ENCODE measurements around the gene HSPA1L. TPM values are rescaled to one million over a fixed set of nuclear protein-coding genes. Genes with fewer than 3 reads are reported as not detected.
"Not testable (repeated sequence)": the region's sequence is repeated elsewhere in the genome, so short reads cannot be mapped to it uniquely, and the experiment has no call there.

Gene HSPA1L
- total RNA-seq, 1 experiment from 2014 or later = 1.1 TPM

- BruUV-seq (replicated peaks) = TSS peak; percentile 69
Observed at GRCh38 chr6:31821301-31822035, 6.4 kb upstream of the HSPA1L start.

GRCh38 chr6:31820399-31820798, 5.3 kb upstream of the HSPA1L start:
- intact Hi-C loops (cut with micrococcal nuclease; ENCODE audit: unreplicated experiment); H3K4me3 ChIP-seq (ENCODE audit: low read depth, low read length, poor library complexity, severe bottlenecking); H3K27ac ChIP-seq (ENCODE audit: low read depth, low read length, poor library complexity, severe bottlenecking); DNase-seq (ENCODE audit: low spot score); H3K27me3 ChIP-seq (replicated peaks; ENCODE audit: insufficient read depth, low read depth, low read length, poor library complexity); H3K9me3 ChIP-seq (ENCODE audit: low read depth, low read length, poor library complexity, severe bottlenecking); H3K4me1 ChIP-seq (ENCODE audit: insufficient read depth, low read length, poor library complexity, severe bottlenecking); BruUV-seq (replicated peaks); CTCF ChIA-PET; H3K36me3 ChIP-seq (ENCODE audit: insufficient read depth, low read length, poor library complexity, severe bottlenecking): not testable (repeated sequence)
- POLR2A ChIA-PET (ENCODE audit: low non-redundant PET) = interaction anchor here (0.7 kb wide), 1 partner anchor 117 kb away, joined by 6 read pairs; the partner anchor contains the start of gene ABHD16A

More at GRCh38 chr6:31821301-31822035, 6.4 kb upstream of the HSPA1L start:
- intact Hi-C loops (cut with micrococcal nuclease; ENCODE audit: unreplicated experiment) = no loop called here
- ChIA-PET POLR2A (ENCODE audit: low non-redundant PET) (no interaction called here), CTCF (no interaction called here)
- TF ChIP-seq EZH2 (IDR thresholded peaks at IDR 0.05; ENCODE audit: borderline replicate concordance, low read depth, low read length, poor library complexity, severe bottlenecking) = no peak
- no peak for TF ChIP-seq CTCF (conservative IDR thresholded peaks at IDR 0.05; ENCODE audit: low read depth, low read length)
- peak; percentile 81 for DNase-seq (ENCODE audit: low spot score)
- Histone ChIP-seq H3K36me3 (ENCODE audit: insufficient read depth, low read length, poor library complexity, severe bottlenecking) (no peaks in the 10 kb centered on the region), H3K27ac (ENCODE audit: low read depth, low read length, poor library complexity, severe bottlenecking) (peak overlapping the region; percentile 86), H3K4me1 (ENCODE audit: insufficient read depth, low read length, poor library complexity, severe bottlenecking) (peaks cover 7% of the 10 kb centered on the region), H3K9me3 (ENCODE audit: low read depth, low read length, poor library complexity, severe bottlenecking) (no peaks in the 10 kb centered on the region), H3K27me3 (replicated peaks; ENCODE audit: insufficient read depth, low read depth, low read length, poor library complexity) (no peaks in the 10 kb centered on the region), H3K4me3 (ENCODE audit: low read depth, low read length, poor library complexity, severe bottlenecking) (peak overlapping the region; percentile 62)

GRCh38 chr6:31819871-31820299, 4.8 kb upstream of the HSPA1L start:
- DNase-seq (ENCODE audit: low spot score) = no peak
- H3K4me1 ChIP-seq (ENCODE audit: insufficient read depth, low read length, poor library complexity, severe bottlenecking) = peaks cover 7% of the 10 kb centered on the region
- ChIA-PET CTCF (no interaction called here), POLR2A (ENCODE audit: low non-redundant PET) (interaction anchor here (0.7 kb wide), 1 partner anchor 117 kb away, joined by 6 read pairs; the partner anchor contains the start of gene ABHD16A)
- H3K36me3 ChIP-seq (ENCODE audit: insufficient read depth, low read length, poor library complexity, severe bottlenecking) = no peaks in the 10 kb centered on the region
- H3K9me3 ChIP-seq (ENCODE audit: low read depth, low read length, poor library complexity, severe bottlenecking) = no peaks in the 10 kb centered on the region
- H3K27ac ChIP-seq (ENCODE audit: low read depth, low read length, poor library complexity, severe bottlenecking) = no peak overlapping the region
- no peak overlapping the region for H3K4me3 ChIP-seq (ENCODE audit: low read depth, low read length, poor library complexity, severe bottlenecking)
- intact Hi-C loops (cut with micrococcal nuclease; ENCODE audit: unreplicated experiment) = no loop called here
- no TSS peak for BruUV-seq (replicated peaks)
- TF ChIP-seq EZH2 (IDR thresholded peaks at IDR 0.05; ENCODE audit: borderline replicate concordance, low read depth, low read length, poor library complexity, severe bottlenecking) = no peak
- no peak for TF ChIP-seq CTCF (conservative IDR thresholded peaks at IDR 0.05; ENCODE audit: low read depth, low read length)
- H3K27me3 ChIP-seq (replicated peaks; ENCODE audit: insufficient read depth, low read depth, low read length, poor library complexity) = no peaks in the 10 kb centered on the region

GRCh38 chr6:31817929-31818511, 2.9 kb upstream of the HSPA1L start:
- H3K27me3 ChIP-seq (replicated peaks; ENCODE audit: insufficient read depth, low read depth, low read length, poor library complexity); H3K36me3 ChIP-seq (ENCODE audit: insufficient read depth, low read length, poor library complexity, severe bottlenecking); POLR2A ChIA-PET (ENCODE audit: low non-redundant PET); CTCF ChIA-PET; DNase-seq (ENCODE audit: low spot score); intact Hi-C loops (cut with micrococcal nuclease; ENCODE audit: unreplicated experiment); BruUV-seq (replicated peaks); H3K9me3 ChIP-seq (ENCODE audit: low read depth, low read length, poor library complexity, severe bottlenecking): not testable (repeated sequence)
- peak overlapping the region; percentile 12 for H3K27ac ChIP-seq (ENCODE audit: low read depth, low read length, poor library complexity, severe bottlenecking)
- H3K4me3 ChIP-seq (ENCODE audit: low read depth, low read length, poor library complexity, severe bottlenecking) = peak overlapping the region; percentile 50
- peaks cover 14% of the 10 kb centered on the region for H3K4me1 ChIP-seq (ENCODE audit: insufficient read depth, low read length, poor library complexity, severe bottlenecking)
